NCI-H524 treated with DMSO at 0.1 percent for 48 hours (cell line): ENCODE data around the gene TBC1D22A.

ENCODE experiments used
- DNase-seq: peaks from one replicate; lab custom pipeline; 2025; lab: John Stamatoyannopoulos, UW

The TBC1D22A gene

DNA sequence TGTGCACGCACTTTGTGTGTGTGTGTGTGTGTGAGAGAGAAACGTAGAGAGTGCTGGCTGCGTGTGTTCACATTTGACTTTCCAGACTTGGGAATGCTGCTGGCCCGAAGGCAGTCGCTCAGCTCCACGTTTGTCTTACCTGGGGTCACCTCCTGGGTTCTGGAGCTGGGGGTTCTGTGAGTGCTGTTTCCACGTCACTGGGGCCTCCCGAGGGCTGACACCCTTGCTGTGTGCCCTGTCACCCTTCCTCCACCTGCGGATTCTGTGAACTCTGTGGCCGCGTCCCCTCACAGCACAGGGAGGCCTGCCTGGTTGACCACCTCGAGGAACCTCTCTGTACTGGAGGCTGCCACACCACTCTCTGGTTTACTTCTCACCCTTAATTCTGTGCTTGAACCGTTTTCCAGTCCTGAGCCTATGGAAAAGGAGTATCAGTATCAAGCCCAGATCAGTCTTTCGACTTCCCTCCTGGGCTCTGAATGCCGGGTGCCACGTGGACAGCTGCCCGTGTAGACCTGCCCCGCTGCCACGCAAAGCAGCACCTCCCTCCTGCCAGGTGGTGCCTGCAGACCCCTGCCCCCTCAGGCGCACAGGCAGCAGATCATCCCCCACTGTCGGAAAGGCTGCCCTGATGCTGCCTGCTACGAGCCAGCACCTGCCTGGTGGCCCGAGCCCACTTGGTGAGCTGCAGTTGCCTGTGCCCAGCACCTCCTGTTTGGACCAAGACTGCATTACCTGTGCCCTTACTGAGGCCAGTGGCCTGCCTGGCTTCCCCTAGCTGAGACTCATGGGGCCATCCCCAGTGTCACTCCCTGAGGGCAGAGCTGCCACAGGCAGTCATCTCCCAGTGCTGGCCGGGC lies 233.3 kb downstream of the TBC1D22A start:
- no peak for DNase-seq

DNA sequence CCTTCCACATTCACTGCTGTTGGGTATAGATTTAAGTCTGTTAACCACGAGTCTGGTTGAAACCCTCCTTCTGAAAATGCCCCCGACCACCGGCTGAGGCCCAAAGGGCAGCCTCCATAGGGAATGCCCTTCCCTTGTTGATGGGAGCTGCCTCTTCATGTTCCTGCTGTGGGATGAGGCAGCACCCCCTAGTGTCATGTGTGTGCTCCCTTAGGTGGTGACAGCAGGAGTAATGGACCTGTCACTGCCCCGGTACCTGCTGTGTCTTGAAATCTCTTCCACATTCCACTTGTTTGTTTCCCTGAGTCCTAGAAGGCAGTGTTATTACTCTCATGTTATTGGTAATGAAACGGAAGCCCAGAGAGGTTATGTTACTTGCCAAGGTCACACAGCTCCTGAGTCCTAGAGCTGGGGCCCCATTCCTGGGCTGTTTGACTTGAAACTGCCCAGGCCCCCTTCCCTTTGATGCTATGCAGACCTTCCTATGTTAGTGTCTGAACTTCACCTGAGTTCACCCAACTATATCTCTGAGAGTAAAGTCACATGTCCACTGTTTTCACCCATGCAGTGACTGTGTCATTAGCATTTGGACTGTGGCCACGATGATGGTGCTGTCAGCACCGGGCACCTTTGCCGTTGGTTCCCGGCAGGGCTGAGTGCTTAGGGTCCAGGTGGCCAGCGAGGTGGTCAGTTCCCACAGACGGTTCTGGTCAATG lies 234.3 kb downstream of the TBC1D22A start:
- no peak for DNase-seq

DNA sequence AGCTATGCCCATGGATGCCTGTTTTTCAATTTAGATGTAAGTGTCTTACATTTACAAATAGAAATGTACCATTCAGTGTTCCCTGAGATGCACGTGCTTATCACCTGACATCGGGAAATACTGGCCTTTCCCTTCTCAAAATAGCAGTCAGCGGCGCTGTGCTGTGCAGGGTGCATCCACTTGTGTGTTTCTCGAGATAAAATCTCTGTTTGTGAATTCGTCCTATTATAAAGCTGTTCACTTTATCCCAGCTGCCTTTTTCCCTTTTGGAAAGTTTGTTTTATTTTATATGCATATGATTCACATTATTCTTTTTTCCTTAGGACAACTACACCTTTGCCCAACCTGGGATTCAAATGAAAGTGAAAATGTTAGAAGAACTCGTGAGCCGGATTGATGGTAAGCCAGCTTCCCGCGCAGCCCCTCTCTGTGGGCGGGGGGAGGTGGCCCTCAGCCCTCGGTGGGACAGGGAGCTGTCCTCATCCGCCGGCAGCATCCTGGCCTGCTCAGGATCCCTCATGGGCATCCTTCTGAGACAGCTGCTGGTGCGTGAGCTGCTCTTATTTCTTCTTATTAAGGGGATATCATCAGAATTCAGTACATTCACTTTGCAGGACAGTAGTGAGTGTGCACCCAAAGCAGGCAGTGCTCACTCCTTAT lies 235.0 kb downstream of the TBC1D22A start:
- DNase-seq = no peak

DNA sequence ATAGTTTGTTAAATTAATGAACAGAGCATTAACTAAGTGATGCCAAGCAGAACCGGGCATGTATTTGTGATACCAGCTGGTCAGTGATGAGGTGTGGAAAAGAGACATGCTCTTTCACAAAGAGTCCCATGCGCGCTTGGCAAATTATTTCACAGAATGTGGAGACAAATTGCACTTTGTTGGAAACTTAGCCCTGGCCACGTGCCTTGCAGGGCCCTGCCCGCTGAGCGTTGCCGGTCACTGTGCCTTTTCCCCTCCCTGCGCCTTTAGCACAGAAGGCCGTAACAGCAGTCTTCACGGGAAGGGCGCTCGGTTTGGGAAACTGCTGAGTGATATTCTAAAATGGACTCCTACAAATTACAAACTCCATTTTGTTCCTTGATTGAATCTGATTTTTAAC lies 235.9 kb downstream of the TBC1D22A start:
- DNase-seq = no peak

DNA sequence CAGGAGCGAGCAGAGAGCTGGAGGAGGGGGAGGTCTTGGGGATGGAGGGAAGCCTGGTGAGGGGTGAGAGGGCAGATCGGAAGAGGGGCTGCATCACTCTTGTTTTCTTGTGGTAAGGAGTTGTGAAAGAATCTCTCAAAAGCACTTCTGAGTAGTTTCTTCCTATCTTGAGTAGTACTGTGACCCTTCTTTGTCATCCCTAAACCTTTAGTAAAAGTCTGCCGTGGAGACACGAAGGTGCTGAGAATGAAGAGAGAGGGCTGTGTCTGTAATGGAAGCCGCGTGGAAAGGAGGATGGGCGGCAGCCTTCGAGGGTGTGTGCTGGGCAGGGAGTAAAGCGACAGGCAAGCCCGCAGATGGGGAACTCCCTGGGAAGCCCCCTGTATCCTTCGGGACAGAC lies 237.8 kb downstream of the TBC1D22A start:
- DNase-seq = no peak

DNA sequence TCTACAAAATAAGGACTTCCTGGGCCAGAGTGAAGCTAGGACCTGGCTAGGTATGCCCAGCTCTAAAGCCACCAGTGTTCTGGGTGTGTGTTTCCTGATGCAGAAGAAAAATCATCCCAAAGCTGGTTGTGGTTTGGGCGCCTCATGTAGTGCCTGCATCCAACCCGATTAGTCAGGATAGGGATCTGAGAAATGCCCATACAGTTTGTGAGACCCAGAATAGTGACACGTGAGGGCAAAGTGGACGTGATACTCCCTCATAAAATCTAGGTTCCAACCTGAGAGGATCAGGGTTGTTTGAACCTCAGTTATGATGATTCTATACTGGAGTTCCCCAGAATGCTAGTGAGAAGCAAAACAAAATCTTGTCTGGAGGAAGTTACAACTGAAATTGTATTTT lies 238.4 kb downstream of the TBC1D22A start:
- no peak for DNase-seq

DNA sequence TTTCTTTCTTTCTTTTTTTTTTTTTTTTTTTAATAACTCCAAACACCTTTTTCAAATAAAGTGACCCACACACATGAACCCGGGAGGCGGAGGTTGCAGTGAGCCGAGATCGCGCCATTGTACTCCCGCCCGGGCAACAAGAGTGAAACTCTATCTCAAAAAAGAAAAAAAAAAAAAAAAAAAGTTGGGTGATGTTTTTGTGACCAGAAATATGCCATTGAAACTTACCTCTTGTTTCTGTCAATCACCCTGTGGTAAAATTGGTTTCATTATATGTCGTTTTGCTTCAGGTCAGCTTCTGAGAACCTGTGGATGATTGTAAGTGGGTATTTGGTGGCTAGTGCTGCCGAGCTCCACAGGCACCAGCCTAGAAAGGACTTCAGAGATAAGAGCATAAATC lies 238.8 kb downstream of the TBC1D22A start:
- no peak for DNase-seq

DNA sequence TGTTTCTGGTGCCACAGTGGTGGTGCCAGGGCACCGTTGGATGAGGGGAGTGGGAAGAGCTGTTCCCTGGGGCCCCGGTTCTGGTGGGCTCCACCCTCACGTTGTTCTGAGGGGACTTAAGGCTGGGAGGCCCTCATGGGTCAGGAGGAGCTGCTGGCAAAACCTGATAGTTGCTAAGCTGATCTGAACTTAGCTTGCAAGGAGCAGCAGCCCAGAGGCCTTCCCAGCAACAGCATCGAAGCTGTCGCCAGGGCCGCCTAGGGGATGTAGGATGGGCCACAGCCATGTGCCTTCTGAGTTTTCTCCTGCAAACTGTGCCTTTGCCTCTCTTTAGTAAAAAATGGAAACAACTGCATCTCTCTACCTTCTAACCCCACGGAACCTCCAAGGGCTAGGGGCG lies 240.2 kb downstream of the TBC1D22A start:
- DNase-seq = no peak

DNA sequence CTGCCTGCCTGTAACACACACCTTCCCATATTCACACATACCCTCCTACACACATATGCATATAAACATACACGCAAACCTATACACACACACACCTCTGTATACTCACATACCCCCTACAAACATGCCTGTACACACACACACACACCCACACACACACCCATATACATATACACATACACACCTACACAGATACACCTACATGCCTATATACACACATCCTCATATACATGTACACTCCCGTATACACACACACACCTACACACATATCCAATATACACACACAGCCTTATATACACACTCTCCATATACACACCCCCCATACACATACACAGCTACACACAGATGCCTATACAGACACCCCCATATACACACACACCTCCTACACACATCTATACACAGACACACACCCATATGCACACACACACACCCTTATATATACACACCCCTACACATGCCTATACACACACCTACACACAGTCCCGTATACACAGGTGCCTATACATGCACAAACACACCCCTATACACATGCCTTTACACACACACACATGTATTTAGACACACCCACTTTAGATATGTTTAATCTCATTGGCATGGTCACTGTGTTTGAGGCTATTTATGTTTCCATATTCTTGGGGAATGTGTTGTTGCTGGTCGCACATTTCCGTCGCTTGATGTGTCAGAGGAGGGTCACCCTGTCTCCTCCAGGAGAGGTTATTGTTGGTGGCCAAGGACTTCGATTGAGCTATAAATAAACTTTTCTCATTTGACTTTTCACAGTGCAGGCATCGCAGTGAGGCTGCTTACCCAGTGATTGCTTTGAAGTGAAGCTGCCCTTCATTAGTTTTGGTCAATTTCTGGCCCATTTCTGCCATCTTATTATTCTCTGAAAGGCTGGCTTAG lies 243.3 kb downstream of the TBC1D22A start:
- DNase-seq = no peak

DNA sequence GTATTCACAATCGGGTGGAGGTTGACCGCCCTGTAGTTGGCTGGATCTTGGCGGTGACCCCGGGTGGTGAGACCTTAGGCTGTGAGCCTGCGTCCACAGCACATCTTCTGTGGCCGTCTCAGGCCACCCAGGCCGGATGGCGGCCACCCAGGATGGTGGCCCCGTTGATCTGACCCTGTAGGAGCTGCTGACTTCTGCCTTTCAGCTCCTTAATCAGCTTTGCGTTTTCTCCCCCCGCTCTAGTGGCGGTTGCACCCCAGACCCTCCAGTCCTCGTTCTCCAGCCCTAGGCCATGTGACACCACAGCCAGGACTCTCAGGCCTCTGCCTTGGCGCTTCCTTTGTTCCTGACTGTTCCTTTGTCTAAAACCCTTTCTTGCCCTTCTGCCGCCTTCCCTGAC lies 244.0 kb downstream of the TBC1D22A start:
- DNase-seq = no peak

DNA sequence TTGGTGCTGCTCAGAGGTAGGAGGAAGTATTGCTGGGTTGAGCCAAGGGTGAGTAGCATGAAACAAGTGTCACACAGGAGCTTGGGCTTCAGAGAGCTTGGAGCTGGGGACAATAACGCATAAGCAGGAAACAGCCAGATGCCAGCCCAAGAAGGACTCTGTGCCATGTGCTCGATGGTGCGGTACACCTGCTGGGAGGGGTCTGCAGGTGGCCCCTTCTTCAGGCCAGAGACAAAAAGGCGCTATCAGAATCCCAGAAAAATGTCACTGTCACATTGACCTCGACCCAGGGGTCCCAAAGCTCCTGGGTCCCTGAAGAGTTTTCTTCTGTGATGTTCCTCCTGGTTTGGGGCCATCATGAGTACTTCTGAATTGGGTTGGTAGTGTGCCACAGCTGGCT lies 244.4 kb downstream of the TBC1D22A start:
- DNase-seq = no peak

DNA sequence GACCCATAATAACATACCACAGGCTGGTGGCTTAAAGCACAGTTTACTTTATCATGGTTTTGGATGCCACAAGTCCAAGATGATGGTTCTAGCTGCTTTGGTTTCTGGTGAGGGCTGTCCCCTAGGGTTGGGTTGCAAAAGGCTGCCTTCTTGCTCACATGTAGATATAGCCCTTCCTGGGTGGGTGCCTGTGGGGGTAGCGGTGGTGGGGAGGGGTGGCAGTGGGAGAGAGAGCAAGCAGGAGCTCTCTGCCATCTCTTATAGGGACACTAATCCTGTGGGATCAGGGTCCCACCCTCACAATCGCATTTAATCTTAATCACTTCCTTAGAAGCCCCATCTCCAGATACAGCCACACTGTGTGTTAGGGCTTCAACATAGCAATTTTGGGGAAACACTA lies 245.0 kb downstream of the TBC1D22A start:
- no peak for DNase-seq

DNA sequence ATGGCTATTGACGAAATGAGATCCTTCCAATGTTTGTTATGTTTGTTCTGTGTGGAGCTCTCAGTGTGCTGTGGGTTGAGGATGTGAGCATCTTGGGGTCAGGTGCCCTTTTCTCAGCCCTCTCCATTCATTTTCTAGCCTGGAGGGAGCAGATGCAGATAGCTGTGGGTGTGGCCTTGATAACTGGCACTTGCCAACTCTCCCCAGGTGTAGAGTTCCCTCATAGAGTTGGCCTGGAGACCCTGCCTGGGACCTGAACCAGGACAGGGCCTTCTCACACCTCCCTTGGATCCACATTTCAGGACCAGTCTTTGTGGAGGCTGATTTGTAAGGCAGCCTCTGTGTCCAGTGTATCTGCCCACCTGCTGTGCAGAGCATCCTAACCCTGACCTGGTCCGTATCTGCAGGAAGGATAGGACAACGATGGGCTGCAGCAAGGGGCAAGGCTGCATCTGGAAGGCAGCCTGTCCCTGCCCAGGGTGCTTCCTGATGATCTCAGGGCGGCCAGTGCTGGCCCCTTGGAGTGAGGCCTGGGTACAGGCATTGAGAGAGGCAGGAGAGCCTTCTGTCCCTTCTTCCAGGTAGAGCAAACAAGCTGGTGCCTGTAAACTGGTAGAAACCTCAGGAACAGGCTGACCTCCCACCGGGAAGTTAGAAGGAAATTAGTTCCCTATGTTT lies 245.9 kb downstream of the TBC1D22A start:
- no peak for DNase-seq

DNA sequence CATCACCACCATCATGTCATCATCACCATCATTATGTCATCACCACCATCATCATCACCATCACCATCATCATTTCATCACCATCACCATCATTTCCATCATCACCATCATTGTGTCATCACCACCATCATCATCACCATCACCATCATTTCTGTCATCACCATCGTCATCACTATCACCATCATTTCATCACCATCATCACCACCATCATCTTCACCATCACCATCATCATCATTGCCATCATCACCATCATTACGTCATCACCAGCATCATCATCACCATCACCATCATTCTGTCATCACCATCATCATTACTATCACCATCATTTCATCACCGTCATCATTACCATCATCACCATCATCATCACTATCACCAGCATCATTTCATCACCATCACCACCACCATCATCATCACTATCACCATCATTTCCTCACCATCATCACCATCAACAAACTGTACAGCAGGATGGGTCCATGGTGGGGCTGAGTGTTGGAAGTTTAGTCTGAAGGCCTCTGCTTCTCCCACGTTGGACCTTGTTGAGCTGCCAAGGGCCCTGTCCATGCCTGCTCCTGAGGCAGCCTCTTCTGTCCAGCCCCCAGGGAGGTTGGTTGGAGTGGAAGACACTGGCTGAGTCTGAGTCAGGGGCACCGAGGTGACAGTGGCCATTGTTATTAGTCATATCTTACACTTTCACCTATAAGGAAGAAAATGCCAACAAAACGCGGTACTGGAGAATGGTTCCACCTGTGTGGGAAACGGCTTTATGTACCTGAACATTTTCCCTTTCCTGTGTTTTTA lies 247.1 kb downstream of the TBC1D22A start:
- DNase-seq = no peak

DNA sequence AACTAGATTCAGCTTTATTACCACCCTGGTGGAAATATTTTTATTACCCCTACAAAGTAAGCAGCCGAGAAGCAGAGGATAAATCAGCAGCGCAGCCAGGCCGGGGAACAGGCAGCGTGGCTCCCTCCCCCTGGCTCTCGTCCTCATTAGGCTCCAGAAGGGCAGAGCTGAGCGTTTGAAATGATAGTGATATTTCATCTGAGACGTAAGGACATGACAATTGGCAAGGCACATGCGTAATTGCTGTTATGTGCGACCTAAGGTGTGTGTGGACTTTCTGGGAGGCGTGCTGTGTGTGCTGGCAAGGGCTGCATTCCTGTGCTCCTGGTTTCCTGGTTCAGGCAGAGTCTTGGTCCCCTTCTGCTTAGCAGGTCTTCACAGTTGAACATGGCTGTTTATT lies 247.8 kb downstream of the TBC1D22A start:
- DNase-seq = no peak

DNA sequence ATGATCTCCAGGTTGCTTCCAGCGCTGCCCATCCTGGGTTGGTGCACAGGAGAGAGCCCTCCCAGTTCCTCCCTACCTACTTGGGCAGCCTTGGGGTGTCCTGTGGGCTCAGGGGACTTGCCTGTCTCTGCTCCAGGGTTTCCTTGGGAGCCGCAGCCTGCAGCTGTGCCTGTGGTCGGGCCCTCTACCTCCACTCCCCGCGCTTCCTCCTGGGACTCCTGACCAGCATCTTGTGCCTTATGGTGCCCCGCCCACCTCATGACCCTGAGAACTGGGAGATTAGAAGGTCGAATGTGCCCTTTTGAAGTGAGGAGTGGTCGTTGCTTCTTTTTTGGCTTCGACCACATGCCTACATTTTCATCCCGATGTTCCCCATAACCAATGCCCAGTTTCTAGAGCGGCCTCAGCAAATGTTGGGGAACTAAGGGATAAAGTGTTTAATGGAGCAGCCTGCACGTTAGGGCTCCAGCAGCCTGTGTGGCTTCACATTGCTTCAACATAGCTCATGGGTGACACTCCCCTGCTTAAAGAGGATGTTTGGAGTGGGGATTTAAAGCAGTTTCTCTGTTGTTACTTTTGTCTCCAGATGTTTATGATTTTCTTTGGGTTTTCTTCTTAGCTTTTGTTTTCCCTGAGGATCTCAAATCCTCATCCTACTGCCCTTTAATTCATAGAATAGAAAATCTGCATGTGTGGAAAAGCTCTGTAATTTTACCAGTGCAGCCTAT lies 248.8 kb downstream of the TBC1D22A start:
- no peak for DNase-seq

DNA sequence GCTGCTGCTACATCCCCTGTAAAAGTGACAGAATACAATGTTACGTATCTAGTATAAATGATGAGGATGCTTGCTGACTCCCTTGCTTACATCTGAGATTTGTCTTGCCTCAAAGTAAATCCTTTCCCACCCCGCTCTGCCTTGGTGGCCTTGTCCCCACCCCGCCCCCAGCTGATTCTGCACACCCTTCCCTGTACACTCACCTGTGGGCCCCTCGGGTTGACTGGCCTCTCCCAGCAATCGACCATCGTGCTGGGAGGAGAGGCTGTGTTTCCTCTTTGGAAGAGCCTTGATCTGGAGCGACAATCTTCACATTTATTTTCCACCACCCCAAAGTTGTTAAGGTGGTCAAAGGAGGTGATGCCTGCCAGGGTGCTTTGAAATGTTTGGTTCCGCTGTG lies 249.4 kb downstream of the TBC1D22A start:
- DNase-seq = no peak

DNA sequence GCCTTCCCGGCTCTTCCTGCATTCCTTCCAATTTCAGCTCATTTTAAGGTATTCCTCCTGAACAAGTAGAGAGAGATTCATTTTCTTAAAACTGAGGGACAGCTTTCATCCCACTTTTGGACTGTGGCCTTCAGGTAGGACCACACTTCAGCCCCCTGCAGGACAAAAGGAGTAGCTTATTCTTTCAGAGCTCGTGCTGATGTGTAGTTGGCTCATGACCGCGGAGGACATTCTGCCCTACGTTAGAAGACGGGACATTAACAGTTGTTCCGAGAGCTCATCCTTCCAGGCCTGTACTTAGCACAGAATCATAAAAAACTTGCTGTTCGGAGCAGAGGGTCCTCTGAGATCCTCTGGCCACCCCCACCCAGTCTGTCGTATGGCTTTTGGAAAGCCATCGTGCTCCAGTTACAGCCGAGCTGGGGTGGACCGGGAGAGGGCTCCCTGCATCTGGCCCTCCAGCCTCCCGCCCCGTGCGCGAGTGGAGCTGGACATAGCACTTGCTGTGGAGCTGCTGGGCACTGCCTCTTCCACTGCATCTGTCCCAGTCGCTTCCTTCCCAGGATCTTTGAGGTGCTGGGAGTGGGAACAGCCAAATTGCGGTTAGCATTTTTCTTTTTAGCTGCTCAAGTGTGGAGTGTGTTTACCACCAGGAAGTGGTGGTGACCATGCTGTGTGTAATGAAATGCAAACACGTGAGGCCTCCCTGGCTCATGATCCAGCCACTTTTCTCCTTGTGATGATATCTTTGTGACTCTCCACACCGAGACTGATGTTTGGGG lies 250.3 kb downstream of the TBC1D22A start:
- no peak for DNase-seq
